ENCODE data around the gene HCRT.
"Not testable (repeated sequence)": the region's sequence is repeated elsewhere in the genome, so short reads cannot be mapped to it uniquely, and the experiment has no call there.

Gene HCRT

GRCh38 chr17:42184713-42185620, at the start of gene HCRT:
HCRT (minus strand) TSS chr17:42185452; CDS start chr17:42185365, 87 bp downstream.
- no peak for DNase-seq (ENCODE audit: low spot score)

GRCh38 chr17:42233994-42234393, 48.7 kb upstream of the HCRT start:
- DNase-seq (ENCODE audit: low spot score), result no peak

- DNase-seq (ENCODE audit: low spot score), result no peak
Measured at GRCh38 chr17:42233156-42233555, 47.9 kb upstream of the HCRT start.

- DNase-seq (ENCODE audit: low spot score), result no peak
Measured at GRCh38 chr17:42230225-42230624, 45.0 kb upstream of the HCRT start.

- DNase-seq (ENCODE audit: low spot score), result no peak
Measured at GRCh38 chr17:42227849-42228700, 42.8 kb upstream of the HCRT start.

GRCh38 chr17:42225646-42226045, 40.4 kb upstream of the HCRT start:
- no peak for DNase-seq (ENCODE audit: low spot score)

- no peak for DNase-seq (ENCODE audit: low spot score)
Measured at GRCh38 chr17:42224651-42225050, 39.4 kb upstream of the HCRT start.

GRCh38 chr17:42221886-42222745, 36.9 kb upstream of the HCRT start:
- peak; percentile 58 for DNase-seq (ENCODE audit: low spot score)

- not testable (repeated sequence) for DNase-seq (ENCODE audit: low spot score)
Measured at GRCh38 chr17:42219280-42219679, 34.0 kb upstream of the HCRT start.

- DNase-seq (ENCODE audit: low spot score), result no peak
Measured at GRCh38 chr17:42214156-42214555, 28.9 kb upstream of the HCRT start.

- no peak for DNase-seq (ENCODE audit: low spot score)
Measured at GRCh38 chr17:42212382-42212781, 27.1 kb upstream of the HCRT start.

GRCh38 chr17:42211921-42212341, 26.7 kb upstream of the HCRT start:
- DNase-seq (ENCODE audit: low spot score), result not testable (repeated sequence)

GRCh38 chr17:42210046-42210445, 24.8 kb upstream of the HCRT start:
- DNase-seq (ENCODE audit: low spot score), result no peak

GRCh38 chr17:42206153-42206612, 20.9 kb upstream of the HCRT start:
- not testable (repeated sequence) for DNase-seq (ENCODE audit: low spot score)

- no peak for DNase-seq (ENCODE audit: low spot score)
Measured at GRCh38 chr17:42203354-42203753, 18.1 kb upstream of the HCRT start.

GRCh38 chr17:42202696-42203095, 17.4 kb upstream of the HCRT start:
- no peak for DNase-seq (ENCODE audit: low spot score)

- no peak for DNase-seq (ENCODE audit: low spot score)
Measured at GRCh38 chr17:42202159-42202558, 16.9 kb upstream of the HCRT start.

GRCh38 chr17:42201458-42201772, 16.2 kb upstream of the HCRT start:
- no peak for DNase-seq (ENCODE audit: low spot score)

- DNase-seq (ENCODE audit: low spot score), result no peak
Measured at GRCh38 chr17:42200706-42201457, 15.6 kb upstream of the HCRT start.

- no peak for DNase-seq (ENCODE audit: low spot score)
Measured at GRCh38 chr17:42199416-42200011, 14.3 kb upstream of the HCRT start.

- DNase-seq (ENCODE audit: low spot score), result peak; percentile 20
Measured at GRCh38 chr17:42198897-42199296, 13.6 kb upstream of the HCRT start.

All from hematopoietic multipotent progenitor cell treated with erythropoietin and hydrocortisone succinate and interleukin-3 and kit ligand, for 15 days (in vitro differentiated cells).